K562 (cell line): ENCODE results near the gene FBXW7. TPM values are rescaled to one million over a fixed set of nuclear protein-coding genes. Genes with fewer than 3 reads are reported as not detected.

Experiments
- ARID1B ChIP-seq: fragments of 450-650 bp; IDR thresholded peaks from 2 replicates; pipeline ENCODE4 v1.6.1; 2016; ENCODE audit warnings: antibody characterized with exemption, mild to moderate bottlenecking, inconsistent platforms
- ATF7 ChIP-seq: fragments of 450-650 bp; IDR thresholded peaks from 2 replicates; pipeline ENCODE4 v1.7.1; 2014; ENCODE audit warnings: mild to moderate bottlenecking, moderate library complexity
- BDP1 ChIP-seq: IDR thresholded peaks from 3 replicates; pipeline ENCODE4 v1.6.1; 2011; ENCODE audit not compliant: insufficient read length, insufficient read depth
- BRF1 ChIP-seq: IDR thresholded peaks from 3 replicates; pipeline ENCODE4 v1.6.1; 2011; ENCODE audit warnings: borderline replicate concordance, mild to moderate bottlenecking; ENCODE audit not compliant: insufficient read length; ENCODE audit errors: extremely low read depth
- CREM ChIP-seq: IDR thresholded peaks from 2 replicates; pipeline ENCODE4 v1.6.1; 2014; ENCODE audit warnings: antibody characterized with exemption, low read depth
- DIDO1 ChIP-seq: fragments of 450-650 bp; IDR thresholded peaks from 2 replicates; pipeline ENCODE4 v1.6.1; 2016; ENCODE audit warnings: low read depth, missing biosample characterization, missing genetic modification characterization
- DNMT1 ChIP-seq: fragments of 450-650 bp; IDR thresholded peaks from 2 replicates; pipeline ENCODE4 v1.6.1; 2016; ENCODE audit warnings: antibody characterized with exemption, mild to moderate bottlenecking
- FOXO4 ChIP-seq: fragments of 450-650 bp; formaldehyde crosslinking; IDR thresholded peaks from 2 replicates; pipeline ENCODE4 v1.4.0; 2020; ENCODE audit warnings: mild to moderate bottlenecking, moderate library complexity
- HIVEP1 ChIP-seq: fragments of 250-450 bp; sonication (Bioruptor Pico); IDR thresholded peaks from 2 replicates; pipeline ENCODE4 v1.4.0; 2020; ENCODE audit warnings: mild to moderate bottlenecking
- HMG20B ChIP-seq: fragments of 250-450 bp; sonication (Bioruptor Pico); IDR thresholded peaks from 2 replicates; pipeline ENCODE4 v1.5.0; 2021; ENCODE audit warnings: mild to moderate bottlenecking
- KDM5B ChIP-seq: fragments of 200-600 bp; sonication (generic); IDR thresholded peaks from 2 replicates; pipeline ENCODE4 v1.6.1; 2012; ENCODE audit warnings: low read depth, mild to moderate bottlenecking, moderate library complexity, low read length, control low read depth, inconsistent platforms; ENCODE audit not compliant: insufficient replicate concordance
- KLF10 ChIP-seq: fragments of 250-450 bp; sonication (Bioruptor Pico); IDR thresholded peaks from 2 replicates; pipeline ENCODE4 v1.6.1; 2021; ENCODE audit warnings: matching md5 sums
- L3MBTL2 ChIP-seq: fragments of 450-650 bp; IDR thresholded peaks from 2 replicates; pipeline ENCODE4 v1.6.1; 2016; ENCODE audit warnings: mild to moderate bottlenecking, moderate library complexity
- OTX1 ChIP-seq: fragments of 450-650 bp; formaldehyde crosslinking; IDR thresholded peaks from 2 replicates; pipeline ENCODE4 v1.4.0; 2022; ENCODE audit warnings: mild to moderate bottlenecking
- PREB ChIP-seq: sonication (generic); formaldehyde crosslinking; IDR thresholded peaks from 2 replicates; pipeline ENCODE4 v1.8.1; 2023; ENCODE audit warnings: mild to moderate bottlenecking, missing genetic modification reagents
- TCFL5 ChIP-seq: fragments of 250-450 bp; sonication (Bioruptor Pico); conservative IDR thresholded peaks from 2 replicates; pipeline ENCODE4 v1.6.1; 2021; ENCODE audit warnings: mild to moderate bottlenecking, moderate library complexity, matching md5 sums
- TEAD2 ChIP-seq: fragments of 450-650 bp; IDR thresholded peaks from 2 replicates; pipeline ENCODE4 v1.6.1; 2016; ENCODE audit warnings: missing genetic modification characterization, control low read depth, missing compliant biosample characterization
- ZNF133 ChIP-seq: fragments of 250-450 bp; sonication (Bioruptor Pico); IDR thresholded peaks from 2 replicates; pipeline ENCODE4 v1.4.0; 2020; ENCODE audit warnings: mild to moderate bottlenecking
- ZNF324 ChIP-seq: fragments of 250-450 bp; sonication (Bioruptor Pico); IDR thresholded peaks from 2 replicates; pipeline ENCODE4 v1.4.0; 2020; ENCODE audit warnings: mild to moderate bottlenecking
- ZNF583 ChIP-seq: fragments of 250-450 bp; sonication (Bioruptor Pico); IDR thresholded peaks from 2 replicates; pipeline ENCODE4 v1.4.0; 2020
- ZNF584 ChIP-seq: fragments of 200-800 bp; sonication (Bioruptor generic); IDR thresholded peaks from 2 replicates; pipeline ENCODE4 v1.6.1; 2016; ENCODE audit warnings: low read depth, mild to moderate bottlenecking, missing genetic modification characterization, missing compliant biosample characterization
- ZNF707 ChIP-seq: fragments of 250-450 bp; sonication (Bioruptor Pico); conservative IDR thresholded peaks from 2 replicates; pipeline ENCODE4 v1.8.0; 2022; ENCODE audit warnings: inconsistent platforms, mild to moderate bottlenecking, moderate library complexity
- ZNF76 ChIP-seq: fragments of 250-450 bp; sonication (Bioruptor Pico); IDR thresholded peaks from 2 replicates; pipeline ENCODE4 v1.4.0; 2020; ENCODE audit warnings: mild to moderate bottlenecking, moderate library complexity, borderline replicate concordance
- ZNF766 ChIP-seq: fragments of 200-800 bp; sonication (Bioruptor generic); conservative IDR thresholded peaks from 2 replicates; pipeline ENCODE4 v1.6.1; 2016; ENCODE audit warnings: missing genetic modification characterization, missing compliant biosample characterization
- polyA plus RNA-seq, 8 experiments: library from polyadenylated mRNA; depleted of rRNA in 4 of 8; stranded (reverse) in 5 of 8; unstranded in 3 of 8; fragments of >200 nt; fragmentation: Nextera tagmentation in 2 of 8; fragmentation: Illumina TruSeq in 1 of 8; extraction: Ambion mirVana in 2 of 8; extraction: Trizol in 1 of 8; gene quantifications; 2 replicates each; pipeline versions ENCODE4 v1.2.1 to v1.2.3, GENCODE V29; 2011 to 2014; ENCODE audit warnings: inconsistent platforms in 1 of 8, missing spikeins in 1 of 8
- total RNA-seq, 7 experiments: library from RNA; depleted of rRNA in 6 of 7; stranded (reverse); fragments of >200 nt in 6 of 7; fragmentation: Illumina TruSeq in 2 of 7; extraction: Trizol in 2 of 7; gene quantifications; 2 replicates each; pipeline versions ENCODE4 v1.2.1 to v1.2.3, GENCODE V29; 2011 to 2021; ENCODE audit warnings: low replicate concordance in 1 of 7
- TF ChIP-seq, protein P1 (sequence below): fragments of 200-800 bp; sonication (Bioruptor generic); IDR thresholded peaks from 2 replicates; pipeline ENCODE4 v1.6.1; 2017; ENCODE audit warnings: missing genetic modification characterization, missing compliant biosample characterization
- TF ChIP-seq, protein P2 (sequence below): fragments of 450-650 bp; formaldehyde crosslinking; IDR thresholded peaks from 2 replicates; pipeline ENCODE4 v1.4.0; 2022; ENCODE audit warnings: missing genetic modification characterization

Gene FBXW7
- total and polyA plus RNA-seq, 9 of the 15 experiments (the other 6 are each of a cell fraction or from before 2014, with no cell fraction given): 6.8 to 44.2 (median 16.4) TPM

DNA sequence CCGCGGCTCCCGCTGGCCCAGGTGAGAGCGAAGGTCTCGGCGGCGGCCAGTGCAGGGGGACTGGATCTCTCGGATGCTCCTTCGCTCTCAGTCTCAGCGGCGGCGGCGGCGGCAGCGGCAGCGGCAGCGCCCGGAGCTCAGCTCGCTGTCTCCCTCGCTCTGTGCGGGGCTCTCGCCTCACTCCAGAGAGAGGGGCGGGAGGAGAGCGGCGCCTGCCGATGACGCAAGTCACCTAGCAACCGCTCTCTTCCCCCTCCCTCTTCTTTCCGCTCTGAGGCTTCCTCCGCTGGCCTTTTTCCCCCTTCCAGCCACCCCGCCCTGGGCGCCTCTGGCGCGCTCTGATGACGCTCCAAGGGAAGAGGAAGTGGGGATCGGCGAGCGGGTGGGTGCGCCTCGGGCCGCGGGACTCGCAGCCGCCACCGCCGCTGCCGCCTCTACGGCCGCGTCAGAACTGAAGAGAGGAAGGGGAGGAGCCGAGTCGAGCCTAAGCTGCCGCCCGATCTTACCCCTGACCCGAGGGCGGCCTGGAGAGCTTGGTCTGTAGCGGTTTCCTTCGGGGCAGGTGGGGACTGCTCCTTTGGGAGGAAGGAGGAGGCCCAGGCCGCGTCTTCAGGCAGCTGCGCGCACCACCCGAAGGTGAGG is at the start of gene FBXW7 (continued):
- TF ChIP-seq BDP1 (no peak), ZNF324 (no peak), PREB (CRISPR knock-in tag) (no peak), CREM (peak; percentile 100), ZNF583 (CRISPR knock-in tag) (no peak), ARID1B (no peak; the same call in 1 of the 2 replicates), ZNF766 (no peak), KDM5B (peak; percentile 82), L3MBTL2 (peak; percentile 91; the same call in 1 of the 2 replicates), TEAD2 (tag) (no peak), ZNF584 (CRISPR knock-in tag) (no peak), HIVEP1 (CRISPR knock-in tag) (no peak), ZNF76 (CRISPR knock-in tag) (no peak), KLF10 (CRISPR knock-in tag) (no peak), HMG20B (CRISPR knock-in tag) (no peak), ATF7 (peak; percentile 88), ZNF707 (CRISPR knock-in tag) (no peak), DNMT1 (no peak), BRF1 (no peak), TCFL5 (no peak), DIDO1 (tag) (peak; percentile 70; the same call in 1 of the 2 replicates), FOXO4 (CRISPR knock-in tag) (no peak), ZNF133 (CRISPR knock-in tag) (no peak), OTX1 (CRISPR knock-in tag) (no peak)
- TF ChIP-seq, protein P1, sequence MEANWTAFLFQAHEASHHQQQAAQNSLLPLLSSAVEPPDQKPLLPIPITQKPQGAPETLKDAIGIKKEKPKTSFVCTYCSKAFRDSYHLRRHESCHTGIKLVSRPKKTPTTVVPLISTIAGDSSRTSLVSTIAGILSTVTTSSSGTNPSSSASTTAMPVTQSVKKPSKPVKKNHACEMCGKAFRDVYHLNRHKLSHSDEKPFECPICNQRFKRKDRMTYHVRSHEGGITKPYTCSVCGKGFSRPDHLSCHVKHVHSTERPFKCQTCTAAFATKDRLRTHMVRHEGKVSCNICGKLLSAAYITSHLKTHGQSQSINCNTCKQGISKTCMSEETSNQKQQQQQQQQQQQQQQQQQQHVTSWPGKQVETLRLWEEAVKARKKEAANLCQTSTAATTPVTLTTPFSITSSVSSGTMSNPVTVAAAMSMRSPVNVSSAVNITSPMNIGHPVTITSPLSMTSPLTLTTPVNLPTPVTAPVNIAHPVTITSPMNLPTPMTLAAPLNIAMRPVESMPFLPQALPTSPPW (CRISPR knock-in tag): peak; percentile 99
- TF ChIP-seq, protein P2, sequence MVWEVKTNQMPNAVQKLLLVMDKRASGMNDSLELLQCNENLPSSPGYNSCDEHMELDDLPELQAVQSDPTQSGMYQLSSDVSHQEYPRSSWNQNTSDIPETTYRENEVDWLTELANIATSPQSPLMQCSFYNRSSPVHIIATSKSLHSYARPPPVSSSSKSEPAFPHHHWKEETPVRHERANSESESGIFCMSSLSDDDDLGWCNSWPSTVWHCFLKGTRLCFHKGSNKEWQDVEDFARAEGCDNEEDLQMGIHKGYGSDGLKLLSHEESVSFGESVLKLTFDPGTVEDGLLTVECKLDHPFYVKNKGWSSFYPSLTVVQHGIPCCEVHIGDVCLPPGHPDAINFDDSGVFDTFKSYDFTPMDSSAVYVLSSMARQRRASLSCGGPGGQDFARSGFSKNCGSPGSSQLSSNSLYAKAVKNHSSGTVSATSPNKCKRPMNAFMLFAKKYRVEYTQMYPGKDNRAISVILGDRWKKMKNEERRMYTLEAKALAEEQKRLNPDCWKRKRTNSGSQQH (CRISPR knock-in tag): no peak
